HL-60/S4 (cell line): ENCODE results near the gene COL11A2.
"Not testable (repeated sequence)": the region's sequence is repeated elsewhere in the genome, so short reads cannot be mapped to it uniquely, and the experiment has no call there.

Experiments used
- in situ Hi-C: fragments of 300-500 bp; cut with MboI; formaldehyde crosslinking; loops from 2 replicates; pipeline ENCODE4 v1.14.3; 2022; ENCODE audit warnings: low sequenced_read_pairs

COL11A2 gene

DNA sequence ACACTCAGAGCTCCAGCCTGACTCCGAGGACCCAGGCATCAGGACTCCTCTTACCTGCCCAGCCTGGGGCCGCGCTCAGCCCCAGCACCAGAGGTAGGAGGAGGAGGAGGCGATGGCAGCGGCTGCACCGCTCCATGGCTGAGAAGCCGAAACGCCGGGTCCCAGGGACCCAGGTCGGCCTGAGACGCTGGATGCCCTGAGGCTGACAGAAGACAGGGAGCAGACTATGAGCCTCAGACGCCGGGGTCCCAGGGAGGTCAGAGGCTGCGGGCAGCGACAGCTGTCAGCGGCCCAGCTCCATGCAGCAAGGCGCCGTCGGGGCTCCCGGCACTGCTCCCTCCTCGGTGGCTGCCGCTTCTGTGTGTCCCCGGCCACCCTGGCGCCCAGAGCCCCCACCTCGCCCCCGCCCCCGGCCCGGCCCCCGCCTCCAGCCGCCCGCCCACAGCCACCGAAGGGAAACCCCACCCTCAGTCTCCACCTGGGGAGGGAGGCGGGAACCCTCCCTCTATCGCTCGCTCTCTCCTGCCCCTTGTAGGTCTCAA is at the start of gene COL11A2:
Gene COL11A2, minus strand, starts transcription at position 363 of the 542 bp plus-strand sequence. Its CDS starts 227 bp downstream, at position 136.
- in situ Hi-C loops: no loop called here

DNA sequence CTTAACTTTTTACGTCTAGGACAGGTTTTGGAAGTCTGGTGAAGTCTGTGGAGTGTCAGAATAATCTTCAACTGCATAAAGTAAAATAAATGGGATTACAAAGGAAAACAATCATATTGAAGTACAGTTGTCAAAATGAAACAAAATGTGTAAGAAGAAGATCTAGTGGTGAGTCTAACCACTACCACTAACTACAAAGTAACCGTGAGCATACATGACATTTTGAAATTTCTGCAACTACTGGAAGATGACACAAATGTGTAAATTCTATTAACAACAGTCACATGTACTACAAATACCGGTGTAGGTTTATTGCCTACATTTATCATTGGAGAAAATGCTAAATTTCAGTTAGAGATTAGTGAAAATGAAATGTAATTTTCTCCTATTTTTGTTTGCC is 49.7 kb upstream of the COL11A2 start:
- in situ Hi-C loops: loop anchor here (10.0 kb wide), 1 partner anchor 107 kb away; no protein-coding TSS in a partner anchor

DNA sequence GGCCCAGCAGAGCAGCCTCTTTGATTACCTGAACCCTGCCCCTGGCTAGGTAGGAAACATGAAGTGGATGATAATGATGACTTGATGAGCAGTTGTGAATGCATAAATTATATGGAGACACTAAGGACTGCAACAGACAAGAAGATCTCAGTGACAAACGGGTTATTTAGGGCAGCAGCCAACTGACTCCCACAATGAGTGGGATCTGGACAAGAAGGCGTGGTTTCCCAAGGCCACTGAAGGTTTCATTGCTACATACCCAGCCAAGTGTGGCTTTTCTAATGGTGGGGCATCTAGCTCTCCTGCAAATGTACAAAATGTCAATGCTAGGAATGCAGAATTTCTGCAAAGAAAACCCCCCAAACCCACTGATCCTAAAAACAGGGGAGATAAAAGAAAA is 45.5 kb upstream of the COL11A2 start:
- in situ Hi-C loops: no loop called here

DNA sequence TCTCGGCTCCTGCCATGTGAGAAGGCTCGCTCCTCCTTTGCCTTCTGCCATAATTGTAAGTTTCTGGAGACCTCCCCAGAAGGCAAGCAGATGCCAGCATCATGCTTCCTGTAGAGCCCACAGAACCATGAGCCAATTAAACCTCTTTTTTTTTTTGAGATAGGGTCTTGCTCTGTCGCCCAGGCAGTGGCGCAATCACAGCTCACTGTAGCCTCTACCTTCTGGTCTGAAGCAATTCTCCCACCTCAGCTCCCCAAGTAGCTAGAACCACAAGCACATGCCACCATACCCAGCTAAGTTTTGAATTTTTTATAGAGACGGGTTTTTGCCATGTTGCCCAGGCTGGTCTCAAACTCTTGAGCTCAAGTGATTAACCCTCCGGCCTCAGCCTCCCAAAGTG is 44.6 kb upstream of the COL11A2 start:
- in situ Hi-C loops: no loop called here

DNA sequence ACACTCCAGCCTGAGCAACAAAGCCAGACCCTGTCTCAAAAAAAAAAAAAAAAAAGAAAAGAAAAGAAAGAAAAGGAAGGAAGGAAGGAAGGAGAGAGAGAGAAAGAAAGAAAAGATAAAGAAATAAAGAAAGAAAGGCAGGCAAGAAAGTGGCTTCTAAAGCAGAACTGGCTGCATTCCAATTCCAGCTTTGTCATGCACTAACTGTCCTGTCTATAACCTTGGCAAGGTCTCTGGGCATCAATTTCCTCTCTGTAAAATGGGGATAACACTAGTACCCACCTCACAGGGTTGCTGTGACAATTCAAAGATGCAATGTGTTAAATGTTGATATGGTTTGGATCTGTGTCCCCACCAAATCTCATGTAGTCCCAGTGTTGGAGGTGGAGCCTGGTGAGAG is 44.1 kb upstream of the COL11A2 start:
- in situ Hi-C loops: no loop called here

DNA sequence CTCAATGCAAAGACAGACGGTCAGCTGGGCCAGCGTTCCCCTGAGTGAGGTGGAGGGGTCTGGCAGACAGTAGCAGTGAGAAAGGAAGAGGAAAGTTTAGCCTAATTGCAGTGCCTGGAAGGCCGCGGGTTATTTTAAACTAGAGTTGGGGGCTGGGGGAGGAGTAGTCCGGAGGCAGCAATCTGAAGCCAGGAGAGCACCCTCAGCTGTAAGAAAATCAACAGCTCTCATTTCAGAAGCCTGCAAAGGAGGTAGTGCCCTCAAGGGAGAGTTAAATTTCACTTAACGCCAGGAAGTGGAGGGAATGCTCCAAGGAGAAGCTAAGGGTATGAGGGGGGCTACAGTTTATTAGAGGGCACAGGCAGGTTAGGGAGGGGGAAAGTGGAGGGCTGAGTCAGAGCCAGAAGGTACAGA is 43.0 kb upstream of the COL11A2 start:
- in situ Hi-C loops: no loop called here

DNA sequence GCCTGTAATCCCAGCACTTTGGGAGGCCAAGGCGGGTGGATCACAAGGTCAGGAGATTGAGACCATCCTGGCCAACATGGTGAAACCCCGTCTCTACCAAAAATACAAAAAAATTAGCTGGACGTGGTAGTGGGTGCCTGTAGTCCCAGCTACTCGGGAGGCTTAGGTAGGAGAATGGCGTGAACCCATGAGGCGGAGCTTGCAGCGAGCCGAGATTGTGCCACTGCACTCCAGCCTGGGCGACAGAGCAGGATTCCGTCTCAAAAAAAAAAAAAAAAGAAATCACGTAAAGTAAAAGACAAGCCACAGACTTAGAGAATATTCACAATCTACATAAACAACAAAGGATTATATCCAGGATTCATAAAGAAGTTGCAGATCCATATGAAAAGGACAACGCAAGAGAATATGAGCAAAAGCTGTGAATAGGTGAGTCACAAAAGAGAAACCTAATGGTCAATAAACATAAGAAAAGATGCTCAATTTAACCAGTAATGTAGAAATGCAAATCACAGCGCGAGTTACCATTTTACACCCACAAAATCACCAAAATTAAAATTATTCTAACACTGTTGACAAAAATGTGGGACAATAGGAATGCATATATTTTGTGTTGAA is 34.3 kb upstream of the COL11A2 start:
- in situ Hi-C loops: not testable (repeated sequence)

DNA sequence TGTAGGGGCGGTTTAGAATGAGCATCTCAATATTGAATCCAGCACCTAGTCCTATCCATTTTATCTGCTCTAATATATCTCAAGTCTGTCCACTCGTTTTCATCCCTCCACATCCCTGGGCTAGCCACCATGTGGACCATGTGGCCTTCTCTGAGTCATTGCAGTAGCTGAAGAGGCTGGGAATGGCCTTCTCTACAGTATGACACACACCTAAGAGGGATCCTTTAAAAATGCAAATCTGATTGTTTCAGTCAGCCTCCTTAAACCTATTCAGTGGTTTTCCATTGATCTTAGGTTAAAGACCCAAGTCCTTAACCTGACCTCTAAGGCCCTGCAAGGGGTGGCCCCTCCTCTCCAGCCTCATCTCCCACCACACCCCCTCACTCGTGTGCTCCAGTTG is 25.4 kb upstream of the COL11A2 start:
- in situ Hi-C loops: no loop called here

DNA sequence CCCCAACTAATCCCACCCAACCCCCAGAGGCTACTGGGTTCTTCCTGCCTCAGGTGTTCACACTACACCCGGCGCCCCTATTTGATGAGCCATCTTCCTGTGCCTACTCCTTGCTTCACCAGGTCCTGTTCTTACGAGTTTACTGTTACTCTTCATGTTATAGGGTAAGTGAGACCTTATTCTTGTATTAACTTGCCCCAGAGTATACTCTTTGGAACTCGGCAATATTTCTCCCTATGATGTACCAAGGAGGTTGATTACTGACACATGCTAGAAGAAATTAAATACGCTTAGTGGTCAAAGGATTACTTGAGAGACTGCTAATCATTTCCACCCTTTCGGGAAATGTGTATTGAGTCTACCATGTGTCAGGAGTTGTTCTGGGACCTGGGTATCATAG is 25.0 kb upstream of the COL11A2 start:
- in situ Hi-C loops: no loop called here

DNA sequence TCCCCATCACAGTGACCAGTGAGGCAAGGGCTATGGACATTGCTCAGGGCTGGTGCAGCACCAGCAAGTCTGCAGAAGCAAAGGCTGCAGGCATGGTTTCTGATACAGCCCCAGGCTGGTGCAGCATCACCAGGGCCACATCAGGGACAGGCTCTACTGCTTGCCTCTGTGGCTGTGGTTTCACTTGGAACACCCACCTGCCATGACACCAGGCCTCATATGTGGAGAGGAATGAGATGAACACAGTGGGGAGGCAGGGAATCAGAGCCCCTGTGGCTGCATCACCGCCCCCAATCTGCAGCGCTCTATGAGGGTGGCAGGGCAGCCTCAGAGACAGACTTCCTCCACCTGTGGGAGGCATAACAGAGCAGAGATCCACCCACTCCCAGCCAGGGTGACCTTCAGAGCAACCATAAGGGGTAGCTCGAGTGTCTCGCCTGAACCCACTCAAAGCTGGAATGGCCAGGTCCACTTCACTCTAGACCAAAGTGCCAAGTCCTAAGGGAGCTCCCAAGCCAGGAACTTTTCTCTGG is 23.9 kb upstream of the COL11A2 start:
- in situ Hi-C loops: no loop called here

DNA sequence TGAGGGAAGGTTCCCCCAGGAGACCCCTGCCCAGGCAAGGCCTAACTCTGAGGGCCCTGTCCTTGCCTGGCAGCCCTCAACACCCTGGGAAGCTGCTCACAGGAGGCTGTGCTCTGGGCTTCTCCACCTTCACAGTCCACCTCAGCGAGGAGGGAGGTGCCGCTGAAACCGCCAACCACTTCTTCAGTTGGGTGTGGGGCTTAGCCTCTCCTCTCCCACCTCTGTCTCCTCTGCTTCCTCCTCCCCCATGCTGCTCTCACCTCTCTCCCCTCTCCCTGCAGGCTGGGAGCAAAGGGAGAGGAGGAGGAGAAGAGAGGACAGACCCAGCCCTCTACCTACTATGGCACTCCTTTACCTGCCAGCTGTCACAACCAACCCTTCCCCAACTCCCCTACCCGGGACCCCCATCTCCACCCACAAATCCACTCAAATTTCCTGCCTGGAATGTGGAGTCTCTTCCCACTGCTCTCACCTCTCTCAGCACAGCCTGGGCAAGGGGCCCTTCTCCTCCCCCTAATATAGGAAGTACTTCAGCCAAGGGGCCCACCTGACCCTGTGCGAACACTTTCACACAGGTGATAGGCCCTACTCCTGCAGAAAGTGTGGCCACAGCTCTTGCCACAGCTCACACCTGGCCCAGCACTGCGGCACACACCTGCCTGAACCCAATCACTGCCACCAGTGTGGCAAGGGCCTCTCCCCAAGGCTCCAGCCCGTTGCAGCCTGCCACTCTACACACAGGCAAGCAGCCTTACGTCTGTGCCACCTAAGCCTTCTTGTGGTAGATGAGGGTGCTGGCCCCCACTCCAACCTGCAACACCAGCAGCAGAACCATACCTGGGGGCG is 23.2 kb upstream of the COL11A2 start:
- in situ Hi-C loops: no loop called here

DNA sequence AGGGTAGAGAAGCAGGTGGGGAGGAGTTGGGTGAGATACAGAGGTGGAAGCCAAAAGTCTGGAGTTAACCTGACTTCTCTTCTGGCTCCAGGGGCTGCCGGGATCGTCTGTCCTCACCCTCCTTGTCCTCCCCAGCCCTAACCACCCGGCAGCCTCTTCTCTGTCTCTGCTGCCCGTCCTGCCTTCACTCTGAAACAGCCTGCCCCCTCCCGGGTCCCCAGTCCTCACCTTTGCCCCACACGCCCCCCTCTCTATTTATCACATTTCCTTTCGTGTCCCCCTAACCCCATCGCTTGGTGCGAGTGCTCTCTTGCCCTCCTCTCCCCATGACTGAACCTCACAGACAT is 21.7 kb upstream of the COL11A2 start:
- in situ Hi-C loops: no loop called here

DNA sequence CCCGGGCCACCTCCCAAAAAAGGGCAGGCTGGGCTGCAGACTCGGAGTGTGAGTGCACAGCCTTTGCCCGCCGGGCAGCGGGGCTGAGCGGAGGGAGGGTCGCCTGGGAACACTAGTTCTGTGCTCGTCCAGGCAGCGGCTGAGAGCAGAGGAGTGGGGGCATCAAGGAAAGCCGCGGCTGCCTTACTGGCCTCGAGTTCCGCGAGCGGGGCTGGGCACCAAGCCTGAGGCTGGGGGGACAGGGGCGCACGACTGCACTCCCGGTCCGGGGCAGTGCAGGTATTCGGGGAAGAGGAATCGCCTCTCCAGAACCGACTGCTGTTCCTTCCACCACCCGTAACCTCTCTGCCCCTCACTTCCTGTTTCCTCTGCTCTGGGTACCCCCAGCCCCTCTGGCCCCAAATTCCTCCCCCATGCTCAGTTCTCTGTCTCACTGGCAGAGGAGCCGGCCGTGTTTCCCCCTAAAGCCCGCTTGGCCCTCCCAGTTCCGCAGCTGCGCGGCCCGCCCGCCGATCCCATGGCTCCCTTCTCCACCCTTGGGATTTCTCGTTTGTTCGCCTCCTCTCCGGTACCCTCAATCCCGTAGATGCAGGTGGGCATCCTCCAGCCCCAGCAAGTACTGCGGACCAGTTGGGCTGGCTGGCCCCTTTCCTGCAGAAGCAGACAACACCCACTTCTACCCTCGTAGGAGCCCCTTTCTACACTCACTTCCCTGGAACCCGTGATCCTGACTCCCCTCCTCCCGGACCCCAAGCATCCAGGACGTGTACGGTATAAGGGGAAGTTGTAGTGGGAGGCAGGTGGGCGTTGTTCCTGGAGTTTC is 21.1 kb upstream of the COL11A2 start:
- in situ Hi-C loops: no loop called here

DNA sequence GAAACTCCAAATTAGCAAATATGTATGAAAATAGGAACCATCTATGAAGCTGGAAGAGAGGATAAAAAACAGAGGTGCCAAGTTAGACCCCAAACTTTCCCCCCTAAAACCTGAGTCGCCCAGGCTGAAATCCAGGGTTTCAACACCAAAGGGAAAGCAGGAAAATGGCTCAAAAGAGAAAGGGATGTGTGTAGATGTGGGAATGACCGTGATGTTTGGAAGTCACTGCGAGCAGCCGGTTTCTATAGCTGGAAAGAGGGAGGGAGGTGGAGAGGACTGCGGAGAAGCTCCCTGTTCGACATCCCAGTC is 20.5 kb upstream of the COL11A2 start:
- in situ Hi-C loops: no loop called here

DNA sequence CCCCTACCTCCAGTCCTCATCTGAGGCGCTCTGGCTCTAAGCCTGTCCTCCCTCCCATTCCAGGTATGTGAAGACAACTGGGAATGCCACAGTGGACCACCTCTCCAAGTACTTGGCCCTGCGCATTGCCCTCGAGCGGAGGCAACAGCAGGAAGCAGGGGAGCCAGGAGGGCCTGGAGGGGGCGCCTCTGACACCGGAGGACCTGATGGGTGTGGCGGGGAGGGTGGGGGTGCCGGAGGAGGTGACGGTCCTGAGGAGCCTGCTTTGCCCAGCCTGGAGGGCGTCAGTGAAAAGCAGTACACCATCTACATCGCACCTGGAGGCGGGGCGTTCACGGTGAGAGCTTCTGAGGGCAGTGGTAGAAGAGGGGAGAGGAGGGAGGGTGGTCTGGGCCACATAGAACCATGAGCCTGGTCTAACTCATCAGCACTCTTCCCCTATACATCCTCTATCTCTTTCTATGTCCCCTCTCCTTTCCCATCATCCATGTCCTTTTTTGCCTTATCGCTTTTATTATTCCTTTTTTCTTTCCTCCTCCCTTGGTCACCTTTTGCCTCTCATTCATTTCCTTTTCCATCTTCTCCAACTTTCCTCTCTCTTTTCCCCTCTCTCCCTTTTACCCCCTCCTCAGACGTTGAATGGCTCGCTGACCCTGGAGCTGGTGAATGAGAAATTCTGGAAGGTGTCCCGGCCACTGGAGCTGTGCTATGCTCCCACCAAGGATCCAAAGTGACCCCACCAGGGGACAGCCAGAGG is 19.6 kb upstream of the COL11A2 start:
- in situ Hi-C loops: no loop called here

DNA sequence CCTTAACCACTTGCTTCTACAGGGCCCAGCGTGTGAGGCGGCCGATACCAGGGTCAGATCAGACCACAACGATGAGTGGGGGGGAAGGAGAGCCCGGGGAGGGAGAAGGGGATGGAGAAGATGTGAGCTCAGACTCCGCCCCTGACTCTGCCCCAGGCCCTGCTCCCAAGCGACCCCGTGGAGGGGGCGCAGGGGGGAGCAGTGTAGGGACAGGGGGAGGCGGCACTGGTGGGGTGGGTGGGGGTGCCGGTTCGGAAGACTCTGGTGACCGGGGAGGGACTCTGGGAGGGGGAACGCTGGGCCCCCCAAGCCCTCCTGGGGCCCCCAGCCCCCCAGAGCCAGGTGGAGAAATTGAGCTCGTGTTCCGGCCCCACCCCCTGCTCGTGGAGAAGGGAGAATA is 18.9 kb upstream of the COL11A2 start:
- in situ Hi-C loops: no loop called here

DNA sequence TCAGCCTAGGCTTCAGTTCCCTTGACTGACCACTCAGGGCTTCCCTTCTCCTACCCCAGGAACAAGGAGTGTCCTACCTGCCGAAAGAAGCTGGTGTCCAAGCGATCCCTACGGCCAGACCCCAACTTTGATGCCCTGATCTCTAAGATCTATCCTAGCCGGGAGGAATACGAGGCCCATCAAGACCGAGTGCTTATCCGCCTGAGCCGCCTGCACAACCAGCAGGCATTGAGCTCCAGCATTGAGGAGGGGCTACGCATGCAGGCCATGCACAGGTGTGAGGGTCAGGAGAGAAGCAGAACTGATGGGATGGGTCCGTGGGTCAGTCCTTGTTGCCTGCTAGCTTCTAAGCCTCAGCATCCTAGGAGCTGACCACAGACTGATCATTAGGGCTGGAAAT is 17.6 kb upstream of the COL11A2 start:
- in situ Hi-C loops: no loop called here

DNA sequence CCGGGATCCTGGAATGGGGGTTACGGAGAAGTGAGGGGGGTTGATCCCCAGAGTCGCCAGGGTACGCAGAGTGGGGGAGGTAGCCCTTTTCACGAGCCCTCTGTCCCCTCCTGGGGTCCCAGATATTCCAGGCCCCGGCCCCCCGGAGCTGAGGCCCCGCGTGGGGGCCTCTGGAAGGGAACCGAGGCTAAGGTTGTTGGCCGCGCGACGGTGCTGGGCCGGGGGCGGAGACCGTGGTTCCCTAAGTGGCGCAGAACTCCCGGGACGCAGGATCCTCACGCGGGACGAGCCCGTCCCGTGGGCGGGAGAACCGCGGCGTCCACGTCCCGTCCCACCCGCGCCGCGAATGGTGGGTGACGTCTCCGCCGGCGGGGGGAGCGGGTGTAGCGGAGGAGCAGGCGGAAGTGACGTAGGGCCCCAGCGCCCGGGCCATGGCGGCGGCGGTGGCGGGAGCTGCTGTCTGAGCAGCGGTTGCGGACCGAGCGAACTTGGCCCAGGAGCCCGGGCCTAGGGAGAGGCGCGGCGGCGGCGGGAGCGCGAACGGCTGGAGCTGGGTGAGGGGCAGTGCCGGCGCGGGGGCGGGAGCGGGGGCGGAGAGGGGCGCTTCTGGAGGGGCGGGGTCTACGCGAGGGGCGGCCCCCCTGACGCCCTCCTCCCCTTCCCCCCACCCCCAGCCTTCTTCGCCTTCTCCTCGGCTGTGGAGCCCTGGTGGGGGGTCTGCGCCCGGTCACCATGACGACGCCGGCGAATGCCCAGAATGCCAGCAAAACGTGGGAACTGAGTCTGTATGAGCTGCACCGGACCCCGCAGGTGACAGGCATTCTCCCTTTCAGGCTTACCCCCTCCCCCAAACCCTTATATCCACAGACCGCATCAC is 16.1 kb upstream of the COL11A2 start, which contains the start of gene RING1:
Gene RING1, plus strand, starts transcription at position 410 of the 877 bp plus-strand sequence. Its CDS starts 323 bp downstream, at position 733.
- in situ Hi-C loops: no loop called here

DNA sequence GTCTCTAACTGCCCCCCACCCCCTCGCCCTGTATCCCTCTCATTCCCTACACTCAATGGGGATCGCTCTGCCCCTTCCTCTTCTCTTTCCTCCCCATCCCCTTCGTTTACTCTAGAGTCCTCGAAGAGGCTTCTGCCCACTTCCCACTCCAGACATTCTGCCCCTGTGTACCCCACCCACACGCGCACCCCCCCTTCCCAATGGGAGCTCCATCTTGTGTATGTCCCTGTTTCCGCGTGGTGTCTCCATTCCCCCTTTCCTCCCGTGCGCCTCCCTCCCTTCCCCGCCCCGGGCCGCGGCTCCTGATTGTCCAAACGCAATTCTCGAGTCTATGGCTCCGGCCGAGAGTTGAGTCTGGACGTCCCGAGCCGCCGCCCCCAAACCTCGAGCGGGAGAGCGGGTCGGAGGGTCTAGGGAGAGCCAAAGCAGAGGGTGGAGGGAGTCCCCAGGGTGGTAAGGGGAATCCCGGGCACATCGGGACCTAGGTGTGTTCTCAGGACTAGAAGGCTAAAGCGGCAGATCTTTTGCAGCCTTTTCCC is 15.4 kb upstream of the COL11A2 start:
- in situ Hi-C loops: no loop called here
